ENCODE data around the gene PARVG.

DNA sequence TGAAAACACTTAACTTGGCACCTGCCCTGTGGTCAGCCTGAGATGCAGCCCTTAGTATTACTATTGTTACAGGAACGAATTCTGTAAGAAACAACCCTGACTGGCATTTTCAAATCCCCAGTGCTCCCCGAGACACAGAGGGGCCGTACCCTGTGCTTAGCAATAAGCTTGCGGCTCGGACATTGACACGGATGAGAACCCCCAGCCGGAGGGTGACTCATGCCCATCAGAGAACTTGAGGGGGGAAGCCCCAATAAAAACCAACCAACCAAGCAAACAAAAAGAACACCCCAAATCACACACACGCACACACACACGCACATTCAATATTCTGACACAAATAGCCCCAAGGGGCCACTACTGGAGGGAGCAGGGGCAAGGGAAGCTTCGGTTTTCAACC is 68.2 kb downstream of the PARVG start:
- TF ChIP-seq POLR2AphosphoS5 (IDR thresholded peaks at IDR 0.05; ENCODE audit: low read depth, low read length) (no peak), SIN3A (IDR thresholded peaks at IDR 0.05; ENCODE audit: borderline replicate concordance, insufficient read depth, low read length) (no peak), FOXP2 (optimal IDR thresholded peaks at IDR 0.05; ENCODE audit: borderline replicate concordance, extremely low read depth, extremely low read length, insufficient read depth) (no peak)
- TF ChIP-seq, protein P1, sequence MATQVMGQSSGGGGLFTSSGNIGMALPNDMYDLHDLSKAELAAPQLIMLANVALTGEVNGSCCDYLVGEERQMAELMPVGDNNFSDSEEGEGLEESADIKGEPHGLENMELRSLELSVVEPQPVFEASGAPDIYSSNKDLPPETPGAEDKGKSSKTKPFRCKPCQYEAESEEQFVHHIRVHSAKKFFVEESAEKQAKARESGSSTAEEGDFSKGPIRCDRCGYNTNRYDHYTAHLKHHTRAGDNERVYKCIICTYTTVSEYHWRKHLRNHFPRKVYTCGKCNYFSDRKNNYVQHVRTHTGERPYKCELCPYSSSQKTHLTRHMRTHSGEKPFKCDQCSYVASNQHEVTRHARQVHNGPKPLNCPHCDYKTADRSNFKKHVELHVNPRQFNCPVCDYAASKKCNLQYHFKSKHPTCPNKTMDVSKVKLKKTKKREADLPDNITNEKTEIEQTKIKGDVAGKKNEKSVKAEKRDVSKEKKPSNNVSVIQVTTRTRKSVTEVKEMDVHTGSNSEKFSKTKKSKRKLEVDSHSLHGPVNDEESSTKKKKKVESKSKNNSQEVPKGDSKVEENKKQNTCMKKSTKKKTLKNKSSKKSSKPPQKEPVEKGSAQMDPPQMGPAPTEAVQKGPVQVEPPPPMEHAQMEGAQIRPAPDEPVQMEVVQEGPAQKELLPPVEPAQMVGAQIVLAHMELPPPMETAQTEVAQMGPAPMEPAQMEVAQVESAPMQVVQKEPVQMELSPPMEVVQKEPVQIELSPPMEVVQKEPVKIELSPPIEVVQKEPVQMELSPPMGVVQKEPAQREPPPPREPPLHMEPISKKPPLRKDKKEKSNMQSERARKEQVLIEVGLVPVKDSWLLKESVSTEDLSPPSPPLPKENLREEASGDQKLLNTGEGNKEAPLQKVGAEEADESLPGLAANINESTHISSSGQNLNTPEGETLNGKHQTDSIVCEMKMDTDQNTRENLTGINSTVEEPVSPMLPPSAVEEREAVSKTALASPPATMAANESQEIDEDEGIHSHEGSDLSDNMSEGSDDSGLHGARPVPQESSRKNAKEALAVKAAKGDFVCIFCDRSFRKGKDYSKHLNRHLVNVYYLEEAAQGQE (IDR thresholded peaks at IDR 0.05; ENCODE audit: insufficient read depth in 1 of 2, low read depth in 2 of 2, low read length in 2 of 2) = no peak

Measured in PFSK-1 (cell line).